HG03342 (cell line): ENCODE measurements around the gene ADGRE1.

Experiments
- ATAC-seq: cut with Tn5 transposase; IDR thresholded peaks from one replicate; pipeline ENCODE4 v1.9.1; 2021; ENCODE audit warnings: mild to moderate bottlenecking, moderate library complexity; ENCODE audit not compliant: unreplicated experiment

Gene ADGRE1

GRCh38 chr19:6952956-6953355 lies 65.6 kb downstream of the ADGRE1 start:
- ATAC-seq, result no peak

GRCh38 chr19:6955082-6955481 lies 67.7 kb downstream of the ADGRE1 start:
- no peak for ATAC-seq

- ATAC-seq, result no peak
These were observed 69.2 kb downstream of the ADGRE1 start for GRCh38 chr19:6956573-6956972.

- no peak for ATAC-seq
These were observed 71.4 kb downstream of the ADGRE1 start for GRCh38 chr19:6958791-6959190.

DNA sequence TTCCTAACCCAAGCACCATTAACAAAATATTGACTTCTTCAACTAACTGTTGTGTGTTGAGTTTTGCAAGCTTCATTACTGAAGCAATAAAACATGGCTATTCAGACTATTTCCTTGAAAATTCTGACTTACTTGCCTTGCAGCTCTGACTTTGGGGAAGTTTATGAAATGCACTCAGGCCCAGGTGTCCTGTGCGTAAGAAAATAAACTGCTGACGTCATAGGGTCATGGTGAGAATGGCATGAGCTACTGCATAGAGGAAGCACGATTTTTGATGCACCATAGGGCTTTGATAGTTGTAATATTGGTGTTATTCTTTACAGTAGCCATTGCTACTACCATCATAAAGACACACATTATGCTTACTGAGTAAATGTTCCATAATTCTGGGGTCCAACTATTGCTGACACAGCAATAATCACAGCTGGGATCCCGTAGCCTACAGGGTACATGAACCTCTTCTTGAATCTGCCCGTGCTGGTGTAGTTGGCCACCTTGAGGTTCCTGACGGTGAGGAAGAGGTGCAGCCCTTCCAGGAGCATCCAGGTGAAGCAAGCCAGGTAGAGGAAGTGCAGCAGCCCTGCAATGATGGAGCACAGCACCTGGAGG lies 76.0 kb downstream of the ADGRE1 start:
- no peak for ATAC-seq

GRCh38 chr19:6963937-6964336 lies 76.6 kb downstream of the ADGRE1 start:
- ATAC-seq, result no peak

DNA sequence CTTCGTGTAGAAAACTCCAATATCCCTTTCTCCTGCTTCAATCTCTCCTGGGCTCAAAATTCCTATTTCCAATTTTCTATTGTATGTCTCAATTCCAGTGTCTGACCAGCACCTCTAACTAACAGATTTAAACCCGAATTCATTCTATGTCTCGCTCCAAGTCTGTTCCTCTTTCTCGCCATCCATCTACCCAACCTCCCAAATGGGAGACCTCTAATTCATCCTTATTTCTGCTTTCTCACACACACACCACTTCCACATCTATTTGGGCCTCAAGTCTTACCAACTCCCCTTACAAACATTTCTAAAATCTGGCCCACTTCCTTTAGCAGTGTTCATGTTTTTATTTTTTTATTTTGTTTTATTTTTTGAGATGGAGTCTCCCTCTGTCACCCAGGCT lies 80.6 kb downstream of the ADGRE1 start:
- ATAC-seq, result no peak

DNA sequence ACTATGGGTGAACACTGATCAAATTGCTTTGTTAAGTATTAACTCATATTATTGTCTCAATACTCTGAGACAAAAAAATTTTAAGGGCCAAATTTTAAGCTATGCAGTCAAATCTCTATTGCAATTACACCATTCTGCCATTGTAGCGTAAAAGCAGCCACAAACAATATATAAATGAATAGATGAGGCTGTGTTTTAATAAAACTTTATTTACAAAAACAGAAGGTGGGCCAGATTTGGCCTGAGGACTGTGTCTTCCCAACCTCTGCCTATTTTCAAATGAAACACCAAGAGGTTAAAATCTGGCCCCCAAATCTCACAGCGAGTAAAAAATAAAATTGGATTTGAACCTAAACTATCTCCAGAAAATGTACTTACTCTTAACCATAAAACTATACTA lies 82.1 kb downstream of the ADGRE1 start:
- ATAC-seq, result no peak

- no peak for ATAC-seq
These were observed 82.6 kb downstream of the ADGRE1 start for GRCh38 chr19:6970021-6970420.

DNA sequence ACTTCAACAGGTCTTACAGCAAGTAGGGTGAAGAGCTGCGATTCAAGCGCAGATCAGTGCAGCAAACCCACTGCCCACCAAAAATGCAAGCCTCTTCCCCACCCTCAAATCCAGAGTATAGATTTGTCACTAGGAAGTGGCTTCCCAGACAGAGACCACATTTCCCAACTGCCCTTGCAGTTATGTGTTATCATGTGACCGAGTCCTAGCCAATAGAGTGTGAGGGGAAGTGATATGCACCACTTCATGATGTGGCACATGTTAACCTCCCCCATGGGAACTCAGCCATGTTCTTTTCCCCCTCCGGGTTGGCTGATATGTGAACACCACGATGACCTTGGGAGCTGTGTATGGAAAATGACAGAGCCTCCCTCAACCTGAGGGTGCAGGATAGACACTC lies 83.1 kb downstream of the ADGRE1 start:
- ATAC-seq, result no peak

DNA sequence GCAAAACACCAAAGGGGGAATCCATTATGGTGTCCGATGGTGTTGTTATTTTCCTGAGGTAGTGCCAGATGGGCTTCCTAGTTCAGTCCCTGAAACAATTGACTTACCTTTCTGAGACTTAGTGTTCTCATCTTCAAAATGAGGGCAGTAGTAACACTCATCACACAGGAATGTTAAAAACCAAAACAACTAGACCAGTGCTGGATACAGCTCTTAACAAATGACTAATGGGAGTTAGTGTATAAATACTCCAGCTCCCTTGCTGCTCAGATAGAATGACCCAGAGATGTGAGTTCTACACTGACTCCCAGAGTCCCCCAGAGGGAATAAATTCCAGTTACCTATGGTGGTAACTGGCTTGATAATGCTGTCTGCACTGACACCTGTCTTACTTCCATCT lies 84.0 kb downstream of the ADGRE1 start:
- ATAC-seq, result no peak

GRCh38 chr19:6976197-6976596 lies 88.8 kb downstream of the ADGRE1 start:
- no peak for ATAC-seq

DNA sequence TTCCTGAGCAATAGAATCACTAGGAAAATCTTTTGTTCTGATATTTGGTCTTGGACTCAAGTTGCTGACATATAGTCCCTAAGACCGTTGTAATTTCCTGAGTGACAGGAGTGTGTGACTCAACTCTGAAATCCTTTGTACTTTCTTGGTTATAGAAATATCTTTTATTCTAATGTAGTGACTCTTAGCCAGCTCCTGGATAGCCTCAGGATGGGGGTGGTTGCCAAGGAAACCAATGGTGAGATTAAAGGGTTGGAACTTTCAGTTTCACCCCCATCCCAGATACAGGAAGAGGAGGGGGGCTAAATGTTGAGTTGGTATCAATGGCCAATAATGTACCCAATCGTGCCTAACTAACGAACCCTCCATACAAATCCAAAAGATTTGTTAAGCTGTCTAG lies 92.0 kb downstream of the ADGRE1 start:
- ATAC-seq, result no peak

DNA sequence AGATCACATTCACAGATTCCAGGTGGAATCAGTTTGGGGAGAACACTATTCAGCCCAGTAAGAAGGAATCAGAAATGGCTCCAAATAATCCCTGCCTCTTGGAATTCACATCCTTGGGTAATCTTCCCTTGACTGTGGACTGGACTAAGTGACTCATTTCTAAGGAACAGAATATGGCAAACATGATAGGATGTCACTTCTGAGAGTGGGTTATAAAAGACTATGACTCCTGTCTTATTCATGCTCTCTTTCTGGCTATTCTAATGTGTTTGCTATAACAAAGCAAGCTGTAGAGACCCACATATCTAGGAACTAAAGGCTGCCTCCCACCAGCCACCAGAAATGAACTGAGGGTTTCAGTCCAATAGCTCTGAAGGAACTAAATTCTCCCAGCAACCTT lies 96.1 kb downstream of the ADGRE1 start:
- ATAC-seq, result no peak

- no peak for ATAC-seq
These were observed 100.5 kb downstream of the ADGRE1 start for GRCh38 chr19:6987850-6988249.

- no peak for ATAC-seq
These were observed 100.9 kb downstream of the ADGRE1 start for GRCh38 chr19:6988257-6988656.
